Chondrocyte (in vitro differentiated cells): Measurements from ENCODE around the gene CHML. TPM values are rescaled to one million over a fixed set of nuclear protein-coding genes. Genes with fewer than 3 reads are reported as not detected.
A peak's percentile ranks its signal among the peaks of the same experiment; 100 is the strongest.

ENCODE experiments used
- DNase-seq: peaks from one replicate; pipeline ENCODE4 v3.0.0; 2021; ENCODE audit warnings: mixed read lengths, low spot score
- H3K27ac Mint-ChIP-seq: one replicate; pipeline ENCODE4 v1.8.0; 2021; ENCODE audit warnings: mild to moderate bottlenecking, moderate library complexity, mixed read lengths; ENCODE audit not compliant: unreplicated experiment
- H3K27me3 Mint-ChIP-seq: 2 replicates; pipeline ENCODE4 v1.8.0; 2021; ENCODE audit warnings: low read depth, mixed read lengths
- H3K36me3 Mint-ChIP-seq: 2 replicates; pipeline ENCODE4 v1.8.0; 2021; ENCODE audit warnings: low read depth, mixed read lengths
- H3K4me1 Mint-ChIP-seq: 2 replicates; pipeline ENCODE4 v1.8.0; 2021; ENCODE audit warnings: low read depth, mild to moderate bottlenecking, mixed read lengths
- H3K4me3 Mint-ChIP-seq: one replicate; pipeline ENCODE4 v1.8.0; 2021; ENCODE audit warnings: mild to moderate bottlenecking, moderate library complexity, mixed read lengths; ENCODE audit not compliant: unreplicated experiment
- H3K9me3 Mint-ChIP-seq: 2 replicates; pipeline ENCODE4 v1.8.0; 2021; ENCODE audit warnings: low read depth, mixed read lengths
- total RNA-seq: library from RNA; stranded (reverse); gene quantifications from 3 replicates; pipeline ENCODE4 v1.2.1, GENCODE V29; 2021
- TF ChIP-seq, protein P1 (sequence below): fragments of 200-600 bp; sonication (generic); IDR thresholded peaks from 2 replicates; pipeline ENCODE4 v1.5.0; 2021; ENCODE audit warnings: antibody characterized with exemption, mild to moderate bottlenecking, moderate library complexity

Gene CHML
- total RNA-seq, 1 donor from 2014 or later, result 14.0 TPM

DNA sequence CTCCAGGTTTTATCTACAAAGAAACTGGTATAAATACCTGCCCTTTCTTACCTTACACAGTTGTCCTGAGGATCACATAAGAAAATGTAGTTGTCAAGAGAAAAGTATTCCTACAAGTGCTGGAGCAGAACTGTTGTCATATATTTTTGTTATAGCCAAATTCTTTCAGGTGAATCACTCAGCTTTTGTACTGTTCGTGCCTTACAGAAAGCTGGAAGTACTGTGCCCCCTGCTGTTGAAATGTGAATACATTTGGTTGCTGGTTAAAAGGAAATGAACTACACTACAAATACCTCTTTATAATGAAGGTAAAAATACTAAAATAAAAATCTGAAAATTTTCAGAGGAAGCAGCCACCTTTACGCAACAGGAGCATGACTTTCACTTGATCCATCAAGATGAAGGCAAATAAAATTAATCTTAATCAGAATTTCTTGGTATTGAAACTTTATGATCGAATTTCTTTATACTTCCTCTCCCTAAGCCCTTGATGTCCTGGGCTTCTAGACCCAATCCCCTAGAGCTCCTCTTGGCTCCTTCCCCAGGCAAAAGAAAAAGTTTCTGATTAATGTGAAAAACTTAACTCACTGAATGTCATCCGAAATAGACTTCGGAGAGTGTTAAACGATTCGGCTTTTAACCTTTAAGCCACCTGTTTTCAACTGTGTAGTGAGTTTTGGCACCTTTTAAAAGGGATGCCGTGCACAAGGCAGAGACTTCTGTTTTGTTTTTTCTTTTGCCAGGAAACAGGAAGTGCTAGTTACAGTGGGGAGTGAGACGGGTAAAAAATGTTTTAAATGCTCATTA lies 12.5 kb downstream of the CHML start:
- TF ChIP-seq, protein P1, sequence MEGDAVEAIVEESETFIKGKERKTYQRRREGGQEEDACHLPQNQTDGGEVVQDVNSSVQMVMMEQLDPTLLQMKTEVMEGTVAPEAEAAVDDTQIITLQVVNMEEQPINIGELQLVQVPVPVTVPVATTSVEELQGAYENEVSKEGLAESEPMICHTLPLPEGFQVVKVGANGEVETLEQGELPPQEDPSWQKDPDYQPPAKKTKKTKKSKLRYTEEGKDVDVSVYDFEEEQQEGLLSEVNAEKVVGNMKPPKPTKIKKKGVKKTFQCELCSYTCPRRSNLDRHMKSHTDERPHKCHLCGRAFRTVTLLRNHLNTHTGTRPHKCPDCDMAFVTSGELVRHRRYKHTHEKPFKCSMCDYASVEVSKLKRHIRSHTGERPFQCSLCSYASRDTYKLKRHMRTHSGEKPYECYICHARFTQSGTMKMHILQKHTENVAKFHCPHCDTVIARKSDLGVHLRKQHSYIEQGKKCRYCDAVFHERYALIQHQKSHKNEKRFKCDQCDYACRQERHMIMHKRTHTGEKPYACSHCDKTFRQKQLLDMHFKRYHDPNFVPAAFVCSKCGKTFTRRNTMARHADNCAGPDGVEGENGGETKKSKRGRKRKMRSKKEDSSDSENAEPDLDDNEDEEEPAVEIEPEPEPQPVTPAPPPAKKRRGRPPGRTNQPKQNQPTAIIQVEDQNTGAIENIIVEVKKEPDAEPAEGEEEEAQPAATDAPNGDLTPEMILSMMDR, result peak; percentile 83

DNA sequence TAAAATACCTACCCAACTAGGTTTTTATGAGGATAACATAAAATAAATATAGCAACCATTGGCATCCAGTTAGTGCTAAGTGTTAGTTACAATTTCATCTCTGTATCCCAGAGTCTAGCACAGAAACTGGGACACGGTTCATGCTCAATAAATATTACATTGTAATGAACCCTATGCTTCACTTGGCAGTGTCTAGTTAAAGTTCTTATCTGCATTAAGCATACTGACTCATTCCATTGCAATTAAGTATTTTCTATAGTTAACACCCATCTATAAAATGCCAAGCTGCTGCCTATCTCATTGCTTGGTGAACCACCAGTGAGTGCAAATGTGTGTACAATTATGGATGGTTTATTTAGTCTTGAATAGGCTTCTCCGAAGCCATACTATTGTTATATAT lies 15.2 kb downstream of the CHML start:
- DNase-seq, result no peak
- H3K4me3 Mint-ChIP-seq, result no peak overlapping the region
- peaks cover 7% of the 10 kb centered on the region for H3K36me3 Mint-ChIP-seq
- no peaks in the 10 kb centered on the region for H3K27me3 Mint-ChIP-seq
- TF ChIP-seq, protein P1, result no peak
- no peak overlapping the region for H3K27ac Mint-ChIP-seq
- no peaks in the 10 kb centered on the region for H3K9me3 Mint-ChIP-seq
- H3K4me1 Mint-ChIP-seq, result peaks cover 11% of the 10 kb centered on the region

More for the DNA sequence above, 12.5 kb downstream of the CHML start:
- H3K27ac Mint-ChIP-seq, result no peak overlapping the region
- H3K9me3 Mint-ChIP-seq, result no peaks in the 10 kb centered on the region
- H3K27me3 Mint-ChIP-seq, result no peaks in the 10 kb centered on the region
- H3K36me3 Mint-ChIP-seq, result peaks cover 5% of the 10 kb centered on the region
- H3K4me3 Mint-ChIP-seq, result no peak overlapping the region
- peaks cover 18% of the 10 kb centered on the region for H3K4me1 Mint-ChIP-seq
- no peak for DNase-seq

DNA sequence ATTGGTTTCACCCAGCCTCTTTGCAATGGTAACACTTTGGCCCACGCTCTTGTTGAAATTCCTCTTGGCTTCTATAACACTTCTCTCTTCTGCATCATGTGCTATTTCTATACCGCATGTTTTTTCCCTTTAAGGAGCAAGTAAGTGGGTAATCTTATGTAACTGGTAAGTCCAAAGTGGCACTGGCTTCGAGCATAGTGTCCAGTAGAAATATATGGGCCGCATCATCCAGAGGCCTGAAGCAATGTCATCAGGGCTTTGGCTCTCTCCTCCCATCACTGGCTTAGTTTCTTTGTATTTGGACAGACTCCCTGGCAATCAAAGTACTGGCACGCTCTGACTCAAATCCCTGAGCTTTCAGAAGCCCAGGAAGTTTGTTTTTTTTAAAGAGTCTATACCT lies 17.5 kb downstream of the CHML start:
- no peak for DNase-seq

DNA sequence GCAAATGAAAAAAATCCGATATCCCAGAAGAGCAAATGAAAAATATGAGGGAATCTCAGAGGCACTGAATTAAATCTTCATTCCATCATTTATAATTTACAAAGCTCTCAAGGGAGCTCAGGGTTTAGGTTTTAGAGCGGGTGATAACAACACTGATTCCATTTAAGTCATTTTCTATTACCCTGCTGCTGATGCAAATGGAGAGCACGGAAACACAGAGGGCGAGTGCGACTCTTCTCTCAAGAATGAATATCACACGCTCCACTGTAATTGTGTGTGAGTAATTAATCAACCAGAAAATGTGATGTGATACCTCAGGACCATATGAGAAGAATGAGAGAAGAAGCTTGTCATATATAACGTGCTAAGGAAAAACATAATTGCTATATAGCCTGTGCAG lies 22.7 kb downstream of the CHML start:
- TF ChIP-seq, protein P1, result no peak
- no peak for DNase-seq
- no peak overlapping the region for H3K4me3 Mint-ChIP-seq
- H3K27ac Mint-ChIP-seq, result no peak overlapping the region
- H3K27me3 Mint-ChIP-seq, result no peaks in the 10 kb centered on the region
- H3K4me1 Mint-ChIP-seq, result peaks cover 24% of the 10 kb centered on the region
- no peaks in the 10 kb centered on the region for H3K9me3 Mint-ChIP-seq
- H3K36me3 Mint-ChIP-seq, result peaks cover 6% of the 10 kb centered on the region

More for the DNA sequence above, 17.5 kb downstream of the CHML start:
- H3K4me3 Mint-ChIP-seq, result no peak overlapping the region
- H3K27ac Mint-ChIP-seq, result no peak overlapping the region
- TF ChIP-seq, protein P1, result no peak
- H3K36me3 Mint-ChIP-seq, result peaks cover 5% of the 10 kb centered on the region
- no peaks in the 10 kb centered on the region for H3K27me3 Mint-ChIP-seq
- H3K4me1 Mint-ChIP-seq, result peaks cover 3% of the 10 kb centered on the region
- H3K9me3 Mint-ChIP-seq, result no peaks in the 10 kb centered on the region

DNA sequence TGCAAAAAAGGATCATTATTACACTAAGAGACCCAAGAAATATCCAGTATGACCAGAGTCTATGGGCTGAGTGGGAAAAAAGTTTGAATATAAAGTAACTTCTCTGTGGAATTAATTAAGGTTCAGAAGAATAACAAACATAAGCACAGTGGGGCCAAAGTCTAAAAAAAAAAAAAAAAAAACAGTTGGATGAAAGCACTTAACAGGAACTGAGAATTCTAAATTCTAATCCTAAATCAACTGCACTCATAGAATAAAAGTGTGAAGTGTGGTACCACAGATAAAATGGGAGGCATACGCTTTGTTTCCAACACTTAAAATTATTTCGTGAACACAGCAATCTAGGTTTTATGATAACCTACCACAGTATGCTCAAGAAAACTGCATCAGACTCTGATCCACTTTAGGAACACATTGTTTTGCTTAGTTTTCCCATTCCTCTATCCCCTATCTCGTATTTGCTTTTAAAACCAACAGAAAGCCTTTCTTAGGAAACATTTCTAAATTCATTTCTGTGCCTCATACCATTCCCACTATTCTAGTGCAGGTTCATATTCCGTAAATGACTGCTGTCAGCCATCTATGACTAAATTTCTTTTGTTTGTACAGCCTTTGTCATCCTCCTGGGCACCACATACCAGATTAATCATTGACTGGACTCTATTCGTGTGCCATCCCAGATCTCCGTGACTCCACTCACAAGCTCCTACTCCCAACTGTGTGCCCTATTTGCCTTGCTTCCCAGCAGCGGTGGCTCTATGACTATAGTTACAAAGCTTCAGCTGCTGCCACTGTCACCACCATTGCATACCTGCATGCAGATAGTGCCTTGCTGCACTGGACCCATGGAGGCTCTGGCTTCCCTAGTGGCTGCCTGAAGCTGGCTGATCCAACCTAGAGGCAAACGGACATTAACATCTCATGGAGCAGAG lies 24.9 kb downstream of the CHML start:
- TF ChIP-seq, protein P1, result no peak
- Mint-ChIP-seq H3K4me3 (no peak overlapping the region), H3K27ac (peak overlapping the region; percentile 37), H3K27me3 (no peaks in the 10 kb centered on the region), H3K4me1 (peaks cover 26% of the 10 kb centered on the region), H3K9me3 (no peaks in the 10 kb centered on the region), H3K36me3 (peaks cover 1% of the 10 kb centered on the region)
- DNase-seq, result no peak
